CD1c-positive myeloid dendritic cell (primary cell): ENCODE data around the gene ERICH4.
A peak's percentile ranks its signal among the peaks of the same experiment; 100 is the strongest.
"Not testable (repeated sequence)": the region's sequence is repeated elsewhere in the genome, so short reads cannot be mapped to it uniquely, and the experiment has no call there.

Experiments used
- DNase-seq: peaks from one replicate; pipeline ENCODE4 v3.0.0-alpha.2; 2016; ENCODE audit errors: extremely low spot score

Gene ERICH4

GRCh38 chr19:41442473-41443355 is at the start of gene ERICH4:
ERICH4 (plus strand) TSS chr19:41443156; CDS start chr19:41443170, 14 bp downstream.
- no peak for DNase-seq

GRCh38 chr19:41395355-41395754 is 47.6 kb upstream of the ERICH4 start:
- no peak for DNase-seq

GRCh38 chr19:41397086-41398049 is 45.6 kb upstream of the ERICH4 start, which contains the start of the genes BCKDHA and EXOSC5:
BCKDHA (plus strand) TSS chr19:41397818; CDS start chr19:41397828, 10 bp downstream.
EXOSC5 (minus strand) TSS chr19:41397359; CDS start chr19:41397328, 31 bp downstream.
- peak; percentile 100 for DNase-seq

- DNase-seq = peak; percentile 35
These were observed 44.9 kb upstream of the ERICH4 start for GRCh38 chr19:41398050-41398418.

GRCh38 chr19:41398598-41398997 is 44.4 kb upstream of the ERICH4 start:
- DNase-seq = no peak

- DNase-seq = no peak
These were observed 43.9 kb upstream of the ERICH4 start for GRCh38 chr19:41399091-41399490.

- no peak for DNase-seq
These were observed 43.4 kb upstream of the ERICH4 start for GRCh38 chr19:41399525-41399924.

- DNase-seq = no peak
These were observed 41.5 kb upstream of the ERICH4 start for GRCh38 chr19:41401483-41401882.

GRCh38 chr19:41402010-41402409 is 40.9 kb upstream of the ERICH4 start:
- no peak for DNase-seq

- no peak for DNase-seq
These were observed 39.6 kb upstream of the ERICH4 start for GRCh38 chr19:41403181-41403970.

GRCh38 chr19:41405776-41406175 is 37.2 kb upstream of the ERICH4 start:
- DNase-seq = no peak

- peak; percentile 69 for DNase-seq
These were observed 35.7 kb upstream of the ERICH4 start for GRCh38 chr19:41407271-41407670.

GRCh38 chr19:41408256-41408655 is 34.7 kb upstream of the ERICH4 start:
- no peak for DNase-seq

GRCh38 chr19:41408846-41409245 is 34.1 kb upstream of the ERICH4 start:
- DNase-seq = not testable (repeated sequence)

GRCh38 chr19:41409288-41409687 is 33.7 kb upstream of the ERICH4 start:
- no peak for DNase-seq

GRCh38 chr19:41410336-41411054 is 32.5 kb upstream of the ERICH4 start:
- DNase-seq = no peak

- no peak for DNase-seq
These were observed 31.6 kb upstream of the ERICH4 start for GRCh38 chr19:41411100-41411967.

GRCh38 chr19:41411968-41412265 is 31.0 kb upstream of the ERICH4 start:
- DNase-seq = no peak

GRCh38 chr19:41412953-41413352 is 30.0 kb upstream of the ERICH4 start:
- DNase-seq = no peak

GRCh38 chr19:41413947-41414346 is 29.0 kb upstream of the ERICH4 start:
- DNase-seq = no peak
